GM12874 (cell line): ENCODE measurements around the gene SOX18.

Source experiments
- CTCF ChIP-seq: IDR thresholded peaks from 2 replicates; pipeline ENCODE4 v1.5.1; 2011; ENCODE audit warnings: low read depth, mild to moderate bottlenecking, control low read depth, low read length, moderate library complexity; ENCODE audit not compliant: insufficient read depth

The SOX18 gene

GRCh38 chr20:64030371-64031134 lies 18.9 kb downstream of the SOX18 start:
- TF ChIP-seq CTCF: no peak

GRCh38 chr20:64029293-64030117 lies 19.9 kb downstream of the SOX18 start:
- TF ChIP-seq CTCF: no peak

GRCh38 chr20:64027981-64028685 lies 21.3 kb downstream of the SOX18 start:
- no peak for TF ChIP-seq CTCF

- TF ChIP-seq CTCF: no peak
These were observed 23.5 kb downstream of the SOX18 start for GRCh38 chr20:64025826-64026412.

- TF ChIP-seq CTCF: no peak
These were observed 24.2 kb downstream of the SOX18 start for GRCh38 chr20:64025101-64025825.

- TF ChIP-seq CTCF: no peak
These were observed 25.1 kb downstream of the SOX18 start for GRCh38 chr20:64024141-64024990.
